Measurements from ENCODE around the gene PCMTD2. TPM values are rescaled to one million over a fixed set of nuclear protein-coding genes. Genes with fewer than 3 reads are reported as not detected.
A peak's percentile ranks its signal among the peaks of the same experiment; 100 is the strongest.

The PCMTD2 gene
- polyA plus RNA-seq, 2 of the 4 experiments (the other 2 are of a cell fraction), result 19.9 to 41.8 TPM

DNA sequence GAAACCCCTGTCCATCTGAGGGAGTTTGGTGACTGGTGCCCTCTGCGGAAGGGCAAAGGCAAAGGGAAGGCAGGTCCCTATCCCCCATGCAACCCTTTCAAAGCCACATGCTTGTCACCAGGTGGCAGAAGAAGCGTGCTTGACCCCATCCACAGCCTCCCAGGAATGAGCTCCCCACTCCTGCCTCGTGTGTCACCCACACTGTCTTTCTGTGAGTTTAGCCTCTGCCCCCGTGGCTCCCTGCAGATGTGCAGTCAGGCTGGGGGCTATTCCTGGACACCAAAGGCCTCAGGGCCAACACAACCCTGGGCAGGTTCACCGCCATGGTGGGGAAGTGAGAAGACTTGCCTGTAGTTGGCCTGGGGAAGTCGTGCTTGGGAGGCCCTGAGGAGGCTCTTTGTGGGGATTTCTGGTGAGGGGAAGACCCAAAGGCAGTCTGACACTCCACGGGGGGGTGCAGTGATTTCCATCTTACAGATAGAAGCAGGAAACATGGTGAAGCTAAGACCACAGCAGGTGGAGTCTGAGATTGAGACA is 16.6 kb upstream of the PCMTD2 start:
- H3K27ac ChIP-seq, result no peak overlapping the region
- CTCF ChIA-PET, result interaction anchor here (1.6 kb wide), 1 partner anchor 35 kb away, joined by 3 read pairs; no protein-coding TSS in a partner anchor
- no peaks in the 10 kb centered on the region for H3K4me1 ChIP-seq
- 30% methylated on average over 4 of the region's 7 CpGs for WGBS (ENCODE audit: missing lambda C conversion rate)
- no peak overlapping the region for H3K4me3 ChIP-seq
- TF ChIP-seq JUN (IDR thresholded peaks at IDR 0.05) (no peak), POLR2A (IDR thresholded peaks at IDR 0.05; ENCODE audit: low read length) (no peak), EHF (CRISPR knock-in tag; IDR thresholded peaks at IDR 0.05) (no peak), CBX2 (IDR thresholded peaks at IDR 0.05; ENCODE audit: borderline replicate concordance, low read depth) (no peak), KDM1A (IDR thresholded peaks at IDR 0.05; ENCODE audit: low read depth) (no peak), RFX5 (IDR thresholded peaks at IDR 0.05) (no peak), HOXA7 (CRISPR knock-in tag; IDR thresholded peaks at IDR 0.05) (no peak), ZC3H11A (IDR thresholded peaks at IDR 0.05) (no peak), ZSCAN20 (CRISPR knock-in tag; IDR thresholded peaks at IDR 0.05) (no peak)
- ATAC-seq (peak in 1 of 2 experiments; percentile 31; a peak in 2 of 6 replicates), FAIRE-seq (no peak), DNase-seq (ENCODE audit: low read depth in 1 of 2, low spot score in 1 of 2) (no peak)
- POLR2A ChIA-PET, result no interaction called here
- no peak overlapping the region for H3K4me2 ChIP-seq
- H3K9me3 ChIP-seq, result no peaks in the 10 kb centered on the region

DNA sequence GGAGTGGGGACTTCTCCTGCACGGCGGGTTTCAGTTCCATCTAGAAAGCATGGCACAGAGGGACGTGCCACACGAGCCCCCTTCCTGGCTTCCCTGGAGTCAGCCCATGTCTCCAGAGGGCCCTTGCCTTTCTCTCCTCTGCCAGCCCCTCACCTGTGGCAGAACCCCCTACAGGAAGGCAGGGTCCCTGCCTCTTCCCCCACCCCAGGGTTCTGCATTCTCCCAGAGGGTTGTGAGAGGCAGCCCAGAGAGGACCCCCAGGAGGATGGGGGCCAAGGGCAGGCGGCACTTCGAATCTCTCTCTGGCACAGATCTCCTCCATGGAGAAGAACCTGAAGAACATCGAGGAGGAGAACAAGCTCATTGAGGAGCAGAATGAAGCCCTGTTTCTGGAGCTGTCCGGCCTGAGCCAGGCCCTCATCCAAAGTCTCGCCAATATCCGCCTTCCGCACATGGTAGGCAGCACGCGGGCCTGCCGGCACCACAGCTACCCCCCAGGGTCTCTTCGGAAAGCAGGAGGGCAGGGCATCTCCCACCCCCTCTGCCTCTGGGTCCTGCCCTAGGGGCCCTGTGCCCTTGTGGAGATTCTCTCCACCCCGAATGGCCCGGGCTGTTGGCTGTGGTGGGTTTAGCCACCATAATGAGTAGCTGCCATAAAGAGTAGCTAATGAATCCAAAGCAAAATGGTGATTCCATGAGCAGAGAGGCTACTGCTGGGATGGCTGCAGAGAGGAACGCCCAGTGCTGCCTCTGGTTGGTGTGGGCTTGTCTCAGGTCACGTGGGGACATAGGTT is 15.9 kb upstream of the PCMTD2 start:
- Histone ChIP-seq H3K4me3 (no peak overlapping the region), H3K4me2 (no peak overlapping the region), H3K4me1 (no peaks in the 10 kb centered on the region), H3K27ac (no peak overlapping the region), H3K9me3 (no peaks in the 10 kb centered on the region)
- DNase-seq (ENCODE audit: low read depth in 1 of 2, low spot score in 1 of 2) (no peak), FAIRE-seq (no peak), ATAC-seq (no peak)
- ChIA-PET POLR2A (no interaction called here), CTCF (interaction anchor here (0.7 to 1.6 kb wide), 3 partner anchors 14 to 156 kb away, joined by 3 read pairs; partner anchors contain the start of gene LKAAEAR1)
- TF ChIP-seq KDM1A (IDR thresholded peaks at IDR 0.05; ENCODE audit: low read depth), result no peak
- no peak for TF ChIP-seq PHF8 (IDR thresholded peaks at IDR 0.05; ENCODE audit: borderline replicate concordance, low read depth)
- no peak for TF ChIP-seq MAZ (IDR thresholded peaks at IDR 0.05; ENCODE audit: borderline replicate concordance, low read depth, low read length)
- TF ChIP-seq TP53 (CRISPR knock-in tag; IDR thresholded peaks at IDR 0.05), result no peak
- no peak for TF ChIP-seq RFX5 (IDR thresholded peaks at IDR 0.05)
- TF ChIP-seq, protein P1, sequence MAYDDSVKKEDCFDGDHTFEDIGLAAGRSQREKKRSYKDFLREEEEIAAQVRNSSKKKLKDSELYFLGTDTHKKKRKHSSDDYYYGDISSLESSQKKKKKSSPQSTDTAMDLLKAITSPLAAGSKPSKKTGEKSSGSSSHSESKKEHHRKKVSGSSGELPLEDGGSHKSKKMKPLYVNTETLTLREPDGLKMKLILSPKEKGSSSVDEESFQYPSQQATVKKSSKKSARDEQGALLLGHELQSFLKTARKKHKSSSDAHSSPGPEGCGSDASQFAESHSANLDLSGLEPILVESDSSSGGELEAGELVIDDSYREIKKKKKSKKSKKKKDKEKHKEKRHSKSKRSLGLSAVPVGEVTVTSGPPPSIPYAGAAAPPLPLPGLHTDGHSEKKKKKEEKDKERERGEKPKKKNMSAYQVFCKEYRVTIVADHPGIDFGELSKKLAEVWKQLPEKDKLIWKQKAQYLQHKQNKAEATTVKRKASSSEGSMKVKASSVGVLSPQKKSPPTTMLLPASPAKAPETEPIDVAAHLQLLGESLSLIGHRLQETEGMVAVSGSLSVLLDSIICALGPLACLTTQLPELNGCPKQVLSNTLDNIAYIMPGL (CRISPR knock-in tag; IDR thresholded peaks at IDR 0.05; ENCODE audit: borderline replicate concordance), result no peak
- no peak for TF ChIP-seq FOSL2 (IDR thresholded peaks at IDR 0.05)
- TF ChIP-seq FOSL2 (CRISPR knock-in tag; IDR thresholded peaks at IDR 0.05), result no peak
- TF ChIP-seq JUNB (IDR thresholded peaks at IDR 0.05), result no peak
- no peak for TF ChIP-seq JUN (IDR thresholded peaks at IDR 0.05)
- 51% methylated on average over 13 of the region's 19 CpGs for WGBS (ENCODE audit: missing lambda C conversion rate)

DNA sequence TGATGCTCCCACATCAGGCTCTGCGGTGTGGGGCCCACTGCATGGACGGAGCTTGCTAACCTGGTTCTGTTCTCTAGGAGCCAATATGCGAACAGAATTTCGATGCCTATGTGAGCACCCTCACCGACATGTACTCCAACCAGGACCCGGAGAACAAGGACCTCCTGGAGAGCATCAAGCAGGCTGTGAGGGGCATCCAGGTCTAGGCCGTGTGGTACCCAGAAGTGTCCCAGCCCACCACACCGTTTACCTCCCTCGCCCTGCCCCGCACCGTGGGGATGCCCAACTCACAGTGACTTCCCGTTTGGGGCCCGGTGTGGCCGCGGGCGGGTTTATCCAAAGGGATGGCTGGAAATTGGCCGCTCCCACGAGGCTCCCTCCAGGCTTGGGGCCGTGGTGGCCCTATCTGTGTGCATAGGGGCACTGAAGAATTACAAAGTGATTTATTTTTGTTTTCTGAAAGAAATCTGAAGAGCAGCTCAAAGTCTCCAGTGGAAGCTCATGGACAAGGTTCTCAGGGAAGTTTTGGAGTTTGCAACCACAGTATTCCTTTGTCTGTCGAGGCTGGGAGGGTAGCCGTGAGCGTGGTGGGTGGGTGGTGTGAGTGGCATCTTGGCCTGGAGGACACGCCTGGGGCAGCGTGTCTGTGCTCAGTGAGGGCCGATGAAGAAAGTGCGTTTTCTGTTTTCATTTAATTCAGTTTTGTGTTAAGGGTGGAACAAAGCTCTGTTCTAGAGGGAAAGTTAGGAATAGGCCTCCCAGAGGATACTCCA is 15.1 kb upstream of the PCMTD2 start:
- WGBS (ENCODE audit: missing lambda C conversion rate), result 60% methylated on average over 22 of the region's 26 CpGs
- TF ChIP-seq POLR2AphosphoS2 (conservative IDR thresholded peaks at IDR 0.05; ENCODE audit: low read length) (no peak), CBX2 (IDR thresholded peaks at IDR 0.05; ENCODE audit: borderline replicate concordance, low read depth) (no peak), ZC3H11A (IDR thresholded peaks at IDR 0.05) (no peak), MAFK (IDR thresholded peaks at IDR 0.05; ENCODE audit: partially characterized antibody) (no peak), KDM5A (IDR thresholded peaks at IDR 0.05) (no peak), CHD2 (IDR thresholded peaks at IDR 0.05; ENCODE audit: low read length, partially characterized antibody) (no peak), FOSB (CRISPR knock-in tag; IDR thresholded peaks at IDR 0.05) (no peak)
- TF ChIP-seq, protein P2, sequence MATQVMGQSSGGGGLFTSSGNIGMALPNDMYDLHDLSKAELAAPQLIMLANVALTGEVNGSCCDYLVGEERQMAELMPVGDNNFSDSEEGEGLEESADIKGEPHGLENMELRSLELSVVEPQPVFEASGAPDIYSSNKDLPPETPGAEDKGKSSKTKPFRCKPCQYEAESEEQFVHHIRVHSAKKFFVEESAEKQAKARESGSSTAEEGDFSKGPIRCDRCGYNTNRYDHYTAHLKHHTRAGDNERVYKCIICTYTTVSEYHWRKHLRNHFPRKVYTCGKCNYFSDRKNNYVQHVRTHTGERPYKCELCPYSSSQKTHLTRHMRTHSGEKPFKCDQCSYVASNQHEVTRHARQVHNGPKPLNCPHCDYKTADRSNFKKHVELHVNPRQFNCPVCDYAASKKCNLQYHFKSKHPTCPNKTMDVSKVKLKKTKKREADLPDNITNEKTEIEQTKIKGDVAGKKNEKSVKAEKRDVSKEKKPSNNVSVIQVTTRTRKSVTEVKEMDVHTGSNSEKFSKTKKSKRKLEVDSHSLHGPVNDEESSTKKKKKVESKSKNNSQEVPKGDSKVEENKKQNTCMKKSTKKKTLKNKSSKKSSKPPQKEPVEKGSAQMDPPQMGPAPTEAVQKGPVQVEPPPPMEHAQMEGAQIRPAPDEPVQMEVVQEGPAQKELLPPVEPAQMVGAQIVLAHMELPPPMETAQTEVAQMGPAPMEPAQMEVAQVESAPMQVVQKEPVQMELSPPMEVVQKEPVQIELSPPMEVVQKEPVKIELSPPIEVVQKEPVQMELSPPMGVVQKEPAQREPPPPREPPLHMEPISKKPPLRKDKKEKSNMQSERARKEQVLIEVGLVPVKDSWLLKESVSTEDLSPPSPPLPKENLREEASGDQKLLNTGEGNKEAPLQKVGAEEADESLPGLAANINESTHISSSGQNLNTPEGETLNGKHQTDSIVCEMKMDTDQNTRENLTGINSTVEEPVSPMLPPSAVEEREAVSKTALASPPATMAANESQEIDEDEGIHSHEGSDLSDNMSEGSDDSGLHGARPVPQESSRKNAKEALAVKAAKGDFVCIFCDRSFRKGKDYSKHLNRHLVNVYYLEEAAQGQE (IDR thresholded peaks at IDR 0.05), result no peak
- TF ChIP-seq, protein P3, sequence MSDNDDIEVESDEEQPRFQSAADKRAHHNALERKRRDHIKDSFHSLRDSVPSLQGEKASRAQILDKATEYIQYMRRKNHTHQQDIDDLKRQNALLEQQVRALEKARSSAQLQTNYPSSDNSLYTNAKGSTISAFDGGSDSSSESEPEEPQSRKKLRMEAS (IDR thresholded peaks at IDR 0.05), result no peak
- no peak for DNase-seq (ENCODE audit: low read depth in 1 of 2, low spot score in 1 of 2)
- Histone ChIP-seq H3K4me2 (no peak overlapping the region), H3K4me3 (no peak overlapping the region), H3K9me3 (no peaks in the 10 kb centered on the region), H3K4me1 (no peaks in the 10 kb centered on the region), H3K27ac (no peak overlapping the region)
- POLR2A ChIA-PET, result no interaction called here
- ATAC-seq, result no peak
- no peak for FAIRE-seq
- CTCF ChIA-PET, result interaction anchor here (0.7 to 1.6 kb wide), 5 partner anchors 13 to 156 kb away, joined by 3 read pairs; partner anchors contain the start of gene LKAAEAR1
